GM20431 (cell line): Measurements from ENCODE around the gene OAT.

Experiments
- in situ Hi-C: fragments of 300-500 bp; cut with MseI, MboI; formaldehyde crosslinking; loops from one replicate; pipeline ENCODE4 v1.15.0; 2020; ENCODE audit warnings: low sequenced_read_pairs; ENCODE audit not compliant: unreplicated experiment

Gene OAT

DNA sequence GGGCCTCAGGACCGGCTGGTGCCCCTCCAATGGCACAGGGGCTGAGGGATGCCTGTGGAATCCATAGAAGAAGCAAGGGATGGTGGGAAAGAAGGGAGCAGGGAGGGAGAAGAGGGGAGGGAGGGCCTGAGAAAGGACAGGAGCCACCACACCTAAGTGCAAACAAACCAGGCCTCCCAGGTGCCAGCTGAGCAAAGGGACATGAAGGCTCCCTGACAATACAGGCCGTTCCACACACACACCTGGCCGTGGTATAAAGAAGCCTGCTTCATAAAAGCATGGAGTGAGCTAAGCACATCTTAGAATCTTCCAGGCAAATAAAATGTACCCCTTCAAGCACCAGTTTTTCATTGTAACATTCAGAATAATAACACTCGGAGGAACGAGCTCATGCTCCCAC lies 54.0 kb downstream of the OAT start:
- in situ Hi-C loops: no loop called here

DNA sequence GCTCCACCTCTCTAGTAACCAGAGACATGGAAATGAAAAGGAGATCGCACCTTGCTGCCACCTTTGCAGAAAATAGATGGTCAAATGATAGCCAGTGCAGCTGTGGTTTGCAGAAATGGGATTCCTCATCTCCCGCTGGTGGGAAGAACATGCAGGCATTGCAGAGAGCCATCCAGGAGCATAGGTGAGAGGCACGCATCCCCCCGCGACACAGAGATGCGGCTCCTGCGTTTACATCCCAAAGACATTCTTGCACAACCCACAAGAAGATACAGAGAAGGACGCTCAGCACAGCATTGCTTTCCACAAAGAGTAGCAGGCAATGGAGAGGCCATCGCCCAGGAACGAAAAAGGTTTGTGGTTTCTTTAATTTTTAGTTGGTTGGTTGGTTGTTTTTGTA lies 56.2 kb downstream of the OAT start:
- in situ Hi-C loops: no loop called here

DNA sequence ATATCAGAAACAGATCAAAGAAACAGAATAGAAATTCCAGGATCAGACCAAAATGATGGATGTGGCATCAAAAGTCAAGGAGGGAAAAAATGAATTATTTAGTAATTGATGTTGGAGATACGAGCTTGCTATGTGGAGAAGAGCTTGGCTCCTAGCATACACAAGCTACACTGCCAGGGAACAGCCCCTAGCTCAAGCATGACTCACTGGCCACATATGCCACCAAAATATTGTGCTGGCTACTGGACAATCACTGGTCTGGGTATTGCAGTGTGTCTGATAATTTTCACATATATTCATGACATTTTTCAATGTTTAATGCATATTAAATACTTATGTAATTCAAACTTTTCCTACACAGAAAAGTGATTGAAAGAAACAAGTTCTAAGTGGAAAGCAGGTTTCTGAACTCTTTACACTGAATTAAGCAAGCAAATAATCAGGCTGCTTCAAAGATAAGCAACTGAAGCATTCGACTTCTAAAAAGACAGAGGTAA lies 59.3 kb downstream of the OAT start:
- in situ Hi-C loops: no loop called here

DNA sequence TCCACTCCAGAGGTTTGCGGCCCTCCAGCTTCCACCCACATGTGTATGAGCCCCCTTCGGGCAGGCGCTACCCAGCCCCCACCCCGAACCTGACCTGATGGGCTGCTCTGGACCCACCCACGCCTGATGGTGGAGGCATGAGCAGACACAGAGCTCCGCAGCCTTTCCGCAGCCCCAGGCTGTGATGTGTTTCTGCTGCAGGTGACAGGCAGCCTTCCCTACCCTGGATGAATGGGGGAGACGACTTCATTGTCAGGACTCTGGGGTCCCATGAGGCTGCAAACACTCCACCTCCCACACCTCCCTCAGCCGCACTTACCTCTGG lies 61.2 kb downstream of the OAT start:
- in situ Hi-C loops: no loop called here

DNA sequence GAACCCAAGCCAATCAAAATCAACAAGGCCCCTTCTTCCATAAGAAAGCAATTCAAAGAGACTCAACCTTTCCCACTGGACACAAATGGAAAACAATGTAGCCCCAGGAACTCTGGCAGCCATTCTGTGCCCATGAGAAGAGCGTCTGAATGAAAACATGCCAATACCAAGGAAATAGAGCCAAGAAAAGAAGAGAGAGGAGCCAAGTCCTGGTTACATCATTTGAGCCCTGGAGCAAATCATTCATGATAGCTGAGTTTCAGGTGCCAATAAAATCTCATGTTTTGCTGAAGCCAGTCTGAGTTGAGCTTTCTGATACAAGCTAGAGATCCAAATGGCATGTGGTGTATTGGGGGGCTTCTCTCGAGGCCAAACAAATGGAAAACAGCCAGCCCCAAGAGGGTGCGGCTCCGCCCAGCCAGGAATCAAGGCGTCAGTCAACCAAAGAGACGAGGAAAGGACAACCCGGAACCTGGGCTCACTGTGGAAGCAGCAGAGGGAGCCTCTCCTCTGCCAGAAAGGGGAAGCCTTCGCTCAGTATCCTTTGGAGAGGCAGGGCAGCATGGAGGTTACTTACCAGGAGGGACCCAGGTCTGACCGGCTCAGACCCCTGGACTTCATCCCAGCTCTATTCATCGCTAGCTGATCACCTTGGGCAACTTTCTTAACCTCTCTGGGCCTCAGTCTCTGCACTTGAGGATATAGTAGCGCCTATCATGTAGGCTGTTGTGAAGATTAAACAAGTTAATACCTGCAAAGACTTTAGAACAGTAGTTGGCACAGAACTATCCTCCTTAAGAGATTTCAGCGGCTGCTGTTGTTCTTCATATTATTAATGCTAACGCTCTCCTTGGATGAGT lies 61.8 kb downstream of the OAT start:
- in situ Hi-C loops: no loop called here

DNA sequence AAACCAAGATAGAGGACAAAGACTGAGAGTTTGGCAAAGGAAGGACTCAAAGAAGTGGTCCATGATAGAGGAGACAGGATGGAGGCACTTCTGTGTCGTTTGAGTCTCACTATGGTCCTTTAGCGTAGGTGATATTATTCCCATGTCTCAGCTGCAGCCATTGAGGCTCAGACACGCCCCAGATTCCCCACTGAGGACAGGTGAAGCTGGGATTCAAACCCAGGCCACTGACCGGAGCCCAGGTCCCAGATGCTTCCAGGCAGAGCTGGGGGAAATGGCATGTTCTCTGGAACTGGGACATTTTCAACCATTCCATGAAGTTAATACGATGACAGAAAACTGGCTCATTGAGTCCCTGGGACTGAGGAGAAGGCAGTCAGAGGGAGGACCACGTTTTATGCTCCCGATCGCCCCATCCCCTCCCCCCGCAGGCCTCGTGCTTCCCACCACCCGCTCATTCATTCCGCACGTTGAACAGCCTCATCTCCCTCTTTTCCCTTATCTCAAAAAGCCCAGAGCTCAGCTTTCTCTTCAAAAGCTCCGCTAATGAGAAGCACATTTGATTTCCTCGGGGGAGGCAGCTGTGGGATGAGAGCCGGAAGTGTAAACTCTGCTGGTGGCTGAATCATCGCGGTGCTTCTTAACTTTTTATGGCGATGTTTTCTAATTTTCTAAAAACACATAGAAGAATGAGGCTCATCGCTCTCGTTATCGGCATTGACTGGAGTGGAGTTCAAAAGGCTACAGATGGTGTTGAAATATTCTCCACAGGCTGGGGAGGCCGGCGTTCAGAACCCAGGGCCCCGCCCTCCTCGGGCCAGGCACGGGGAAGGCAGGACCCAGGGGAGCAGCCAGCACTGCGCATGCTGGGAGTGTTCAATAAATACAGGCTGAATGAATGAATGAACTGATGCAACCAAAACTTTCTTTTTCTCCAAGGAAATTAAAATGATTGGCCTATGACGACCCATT lies 64.0 kb downstream of the OAT start:
- in situ Hi-C loops: no loop called here

DNA sequence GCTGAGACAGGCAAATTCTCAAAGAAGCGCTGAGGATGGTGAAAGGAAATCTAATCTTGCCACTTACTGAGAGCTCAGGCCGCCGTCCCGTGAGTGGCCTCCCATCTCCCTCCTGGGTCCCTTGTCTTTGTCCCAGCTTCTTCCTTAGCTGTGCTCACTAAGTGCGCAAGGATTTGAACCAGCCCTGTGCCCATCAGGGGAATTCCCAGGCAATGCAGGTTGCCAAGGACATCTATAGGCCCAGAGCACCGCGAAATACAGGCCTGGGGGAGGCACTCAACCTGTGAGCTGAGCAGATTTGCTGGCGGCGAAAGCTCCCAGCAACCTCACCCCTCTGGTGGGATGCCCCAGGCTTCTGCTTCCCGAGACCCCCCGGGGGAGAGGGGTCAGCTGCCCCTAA lies 64.8 kb downstream of the OAT start:
- in situ Hi-C loops: no loop called here

DNA sequence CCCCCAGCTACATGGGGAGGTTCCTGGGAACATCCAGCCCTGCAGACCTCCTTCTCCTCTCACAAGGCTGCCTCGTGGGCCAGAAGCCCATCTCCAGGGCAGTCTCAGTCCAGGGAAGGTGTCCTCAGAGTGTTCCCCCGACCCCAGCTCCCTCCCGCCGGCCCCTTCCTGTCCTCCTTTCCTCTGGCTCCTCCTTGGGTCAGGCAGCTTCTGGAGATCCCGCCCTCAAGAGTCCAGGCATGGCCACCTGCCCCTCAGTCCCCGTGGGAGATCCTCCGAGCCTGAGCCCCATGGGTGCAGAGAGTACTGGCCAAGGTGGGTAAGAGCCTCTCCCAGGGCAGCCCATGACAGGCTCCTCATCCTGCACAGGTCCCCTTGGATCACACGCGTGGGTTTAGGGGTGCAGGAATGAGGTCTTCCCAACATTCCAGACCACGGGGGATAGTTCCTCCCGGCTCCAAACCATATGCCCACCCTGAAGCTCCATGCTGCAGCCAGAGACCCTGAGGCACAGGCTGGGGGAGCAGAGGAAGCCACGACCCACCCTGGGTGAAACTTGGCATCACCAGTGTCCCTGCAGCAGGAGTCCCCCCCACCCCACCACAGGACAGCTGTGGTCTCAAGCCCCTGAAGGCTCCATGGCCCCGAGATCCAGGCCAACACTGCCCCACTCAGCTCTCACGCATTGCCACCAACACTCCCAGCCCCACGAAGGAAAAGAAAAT lies 65.5 kb downstream of the OAT start:
- in situ Hi-C loops: no loop called here

DNA sequence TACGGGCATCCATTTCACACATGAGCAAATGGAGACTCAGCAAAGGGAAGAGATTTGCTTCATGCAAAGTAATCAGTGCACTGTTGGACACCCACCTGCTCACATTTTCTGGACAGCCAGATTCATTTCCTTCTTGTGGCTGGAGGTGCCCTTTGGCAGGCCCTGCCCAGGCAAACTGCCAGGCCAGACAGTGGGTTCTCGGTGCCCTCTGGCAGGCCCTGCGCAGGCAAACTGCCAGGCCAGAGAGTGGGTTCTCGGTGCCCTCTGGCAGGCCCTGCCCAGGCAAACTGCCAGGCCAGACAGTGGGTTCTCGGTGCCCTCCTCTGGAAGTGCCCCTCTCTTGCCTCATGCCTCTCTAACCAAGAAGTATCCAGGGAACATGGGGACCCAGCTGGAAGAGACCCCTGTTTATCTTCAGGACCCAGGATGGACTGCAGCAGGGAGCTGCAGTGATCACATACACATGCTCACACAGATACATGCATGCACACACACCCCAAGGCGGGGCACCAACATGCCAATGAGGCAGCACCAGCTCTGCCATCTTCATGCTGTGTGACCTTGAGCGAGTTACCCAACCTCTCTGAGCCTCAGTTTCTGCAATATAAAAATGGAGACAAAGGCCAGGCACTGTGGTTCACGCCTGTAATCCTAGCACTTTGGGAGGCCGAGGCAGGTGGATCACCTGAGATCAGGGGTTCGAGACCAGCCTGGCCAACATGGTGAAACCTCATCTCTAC lies 67.1 kb downstream of the OAT start:
- in situ Hi-C loops: no loop called here

DNA sequence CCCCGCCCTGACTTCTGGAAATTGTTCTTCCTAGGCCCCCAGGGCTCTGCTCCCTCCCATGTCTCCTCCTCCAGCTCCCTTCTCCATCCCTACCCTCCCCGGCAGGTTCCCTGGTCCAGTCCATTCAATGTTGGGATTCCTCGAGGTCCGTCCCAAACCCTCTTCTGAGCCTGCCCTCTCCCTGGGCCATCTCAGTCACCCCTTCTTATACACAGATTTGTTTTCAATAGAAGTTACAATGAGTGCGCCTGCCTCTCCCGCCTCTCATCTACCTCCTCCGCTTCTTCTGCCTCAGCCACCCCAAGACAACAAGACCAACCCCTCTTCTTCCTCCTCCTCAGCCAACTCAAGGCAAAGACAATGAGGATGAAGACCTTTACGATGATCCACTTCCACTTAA lies 67.9 kb downstream of the OAT start:
- in situ Hi-C loops: no loop called here

DNA sequence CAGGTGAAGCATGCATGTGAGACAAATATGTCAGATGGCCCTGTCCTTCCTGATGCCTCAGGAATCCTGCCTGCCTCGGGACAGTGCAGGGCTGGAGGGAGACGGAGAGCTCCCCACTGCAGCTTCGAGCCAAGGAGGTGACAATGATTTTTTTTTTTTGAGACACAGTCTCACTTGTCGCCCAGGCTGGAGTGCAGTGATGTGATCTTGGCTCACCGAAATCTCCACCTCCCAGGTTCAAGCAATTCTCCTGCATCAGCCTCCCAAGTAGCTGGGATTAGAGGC lies 68.8 kb downstream of the OAT start:
- in situ Hi-C loops: no loop called here

DNA sequence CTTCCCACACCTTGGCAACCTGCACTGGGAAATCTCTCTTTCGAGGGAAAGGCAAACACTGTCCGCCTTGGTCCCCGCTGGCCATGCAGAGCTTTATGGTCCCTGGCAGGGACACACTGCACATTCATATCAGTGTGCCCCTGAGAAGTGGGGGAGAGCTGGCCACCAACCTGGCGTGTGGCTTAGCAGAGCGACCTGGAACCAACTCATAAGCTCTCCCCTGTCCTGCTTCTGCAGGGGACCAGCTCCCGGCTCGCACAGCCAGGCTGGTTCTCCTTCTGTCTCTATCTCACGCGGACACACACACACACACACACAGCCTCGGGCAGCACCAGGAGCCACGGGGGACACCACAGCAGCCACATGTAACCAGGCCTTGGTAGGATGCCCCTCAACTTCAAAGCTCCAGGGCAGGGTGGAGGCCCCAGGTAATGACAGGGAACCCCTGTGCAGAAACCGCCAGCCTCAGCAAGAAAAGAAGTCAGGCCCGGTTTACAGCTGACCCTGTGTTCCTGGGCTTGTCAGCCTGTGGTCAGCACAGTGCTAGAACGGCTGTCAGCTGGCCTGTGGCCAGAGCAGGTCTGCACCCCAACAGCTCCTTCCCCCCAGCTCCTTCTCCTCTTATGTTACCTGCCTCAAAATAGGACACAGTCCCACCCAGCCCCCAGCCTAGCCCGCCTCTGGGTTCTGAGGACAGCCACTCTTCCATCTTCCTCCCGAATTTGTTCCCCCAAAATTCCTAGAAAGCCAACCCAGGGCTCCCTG lies 69.3 kb downstream of the OAT start:
- in situ Hi-C loops: no loop called here

DNA sequence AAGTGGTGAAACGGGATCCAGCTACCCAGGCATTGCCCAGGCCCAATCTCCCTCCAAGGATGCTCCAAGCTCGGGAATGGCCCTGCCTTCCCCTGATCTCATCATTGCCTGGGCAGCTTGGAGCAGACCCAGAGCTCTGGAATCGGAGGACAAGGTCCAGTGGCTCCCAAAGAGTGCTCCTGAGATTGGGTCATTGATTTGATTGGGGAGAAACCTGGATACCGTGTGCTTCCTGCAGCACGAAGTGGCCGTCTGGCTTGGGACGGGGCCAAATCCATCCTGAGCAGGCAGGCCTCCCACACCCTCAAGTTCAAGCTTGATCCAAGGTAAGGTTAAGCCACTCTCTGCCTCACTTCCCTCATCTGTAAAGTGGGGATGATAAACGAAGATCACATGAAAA lies 69.9 kb downstream of the OAT start:
- in situ Hi-C loops: no loop called here

DNA sequence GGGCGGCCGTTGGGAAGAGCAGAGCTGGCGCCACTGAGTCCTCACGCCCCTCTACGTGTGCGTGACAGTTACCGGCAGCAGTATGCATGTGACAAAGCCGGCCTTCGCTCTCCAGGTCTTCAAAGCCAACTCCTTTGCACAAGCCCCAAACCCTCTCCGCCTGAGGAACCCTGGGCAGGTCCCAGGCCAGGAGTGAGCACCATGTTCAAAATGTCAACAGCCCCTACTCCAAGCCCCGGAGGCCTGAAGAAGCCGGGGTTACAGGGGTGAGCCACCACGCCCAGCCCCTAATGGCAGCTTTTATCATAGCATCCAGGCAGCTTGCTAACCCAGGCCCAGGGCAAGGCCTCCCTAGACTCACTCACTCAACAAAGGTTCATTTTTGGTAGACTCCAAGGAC lies 70.8 kb downstream of the OAT start:
- in situ Hi-C loops: no loop called here
